HEK293 (cell line): ENCODE measurements around the gene SARS2.

Experiments
- EGR2 ChIP-seq: fragments of 450-650 bp; formaldehyde crosslinking; IDR thresholded peaks from 2 replicates; pipeline ENCODE4 v1.5.1; 2016; ENCODE audit warnings: low read depth, missing biosample characterization, missing genetic modification characterization
- GLIS1 ChIP-seq: fragments of 450-650 bp; formaldehyde crosslinking; IDR thresholded peaks from 2 replicates; pipeline ENCODE4 v1.5.1; 2016; ENCODE audit warnings: missing biosample characterization, missing genetic modification characterization
- HOXC10 ChIP-seq: sonication (generic); formaldehyde crosslinking; IDR thresholded peaks from 2 replicates; pipeline ENCODE4 v1.8.1; 2023; ENCODE audit warnings: mild to moderate bottlenecking, missing genetic modification reagents
- INSM2 ChIP-seq: fragments of 450-650 bp; formaldehyde crosslinking; IDR thresholded peaks from 2 replicates; pipeline ENCODE4 v1.5.1; 2016; ENCODE audit warnings: missing biosample characterization, missing genetic modification characterization
- KLF16 ChIP-seq: fragments of 450-650 bp; formaldehyde crosslinking; IDR thresholded peaks from 2 replicates; pipeline ENCODE4 v1.5.1; 2017; ENCODE audit warnings: missing biosample characterization, missing genetic modification characterization
- PBX3 ChIP-seq: sonication (generic); formaldehyde crosslinking; IDR thresholded peaks from 2 replicates; pipeline ENCODE4 v1.8.1; 2022; ENCODE audit warnings: mild to moderate bottlenecking, moderate library complexity, missing genetic modification reagents
- REPIN1 ChIP-seq: fragments of 450-650 bp; formaldehyde crosslinking; IDR thresholded peaks from 2 replicates; pipeline ENCODE4 v1.5.1; 2017; ENCODE audit warnings: missing biosample characterization, missing genetic modification characterization, low read depth
- SP3 ChIP-seq: fragments of 450-650 bp; formaldehyde crosslinking; IDR thresholded peaks from 2 replicates; pipeline ENCODE4 v1.5.1; 2016; ENCODE audit warnings: missing biosample characterization, missing genetic modification characterization
- ZBTB10 ChIP-seq: fragments of 450-650 bp; formaldehyde crosslinking; IDR thresholded peaks from 2 replicates; pipeline ENCODE4 v1.5.1; 2016; ENCODE audit warnings: missing biosample characterization, missing genetic modification characterization
- ZBTB21 ChIP-seq: fragments of 450-650 bp; formaldehyde crosslinking; IDR thresholded peaks from 2 replicates; pipeline ENCODE4 v1.5.1; 2017; ENCODE audit warnings: missing biosample characterization, missing genetic modification characterization
- ZBTB48 ChIP-seq: fragments of 450-650 bp; formaldehyde crosslinking; IDR thresholded peaks from 2 replicates; pipeline ENCODE4 v1.5.1; 2016; ENCODE audit warnings: missing biosample characterization, missing genetic modification characterization
- ZNF2 ChIP-seq: fragments of 450-650 bp; formaldehyde crosslinking; IDR thresholded peaks from 2 replicates; pipeline ENCODE4 v1.5.1; 2016; ENCODE audit warnings: missing biosample characterization, missing genetic modification characterization
- ZNF335 ChIP-seq: fragments of 450-650 bp; formaldehyde crosslinking; conservative IDR thresholded peaks from 2 replicates; pipeline ENCODE4 v1.5.1; 2016; ENCODE audit warnings: missing biosample characterization, missing genetic modification characterization
- ZNF37A ChIP-seq: fragments of 450-650 bp; IDR thresholded peaks from 2 replicates; pipeline ENCODE4 v1.5.1; 2018; ENCODE audit warnings: missing biosample characterization, missing genetic modification characterization
- ZNF391 ChIP-seq: fragments of 450-650 bp; formaldehyde crosslinking; IDR thresholded peaks from 2 replicates; pipeline ENCODE4 v1.5.1; 2016; ENCODE audit warnings: low read depth, missing biosample characterization, missing genetic modification characterization, borderline replicate concordance
- ZNF518A ChIP-seq: fragments of 450-650 bp; formaldehyde crosslinking; conservative IDR thresholded peaks from 2 replicates; pipeline ENCODE4 v1.5.1; 2016; ENCODE audit warnings: low read depth, missing biosample characterization, missing genetic modification characterization
- ZNF530 ChIP-seq: fragments of 450-650 bp; formaldehyde crosslinking; IDR thresholded peaks from 2 replicates; pipeline ENCODE4 v1.5.1; 2016; ENCODE audit warnings: low read depth, missing biosample characterization, missing genetic modification characterization
- ZNF544 ChIP-seq: fragments of 450-650 bp; formaldehyde crosslinking; IDR thresholded peaks from 2 replicates; pipeline ENCODE4 v1.5.0; 2017; ENCODE audit warnings: missing biosample characterization, missing genetic modification characterization
- ZNF548 ChIP-seq: fragments of 450-650 bp; formaldehyde crosslinking; IDR thresholded peaks from 2 replicates; pipeline ENCODE4 v1.5.1; 2016; ENCODE audit warnings: missing biosample characterization, missing genetic modification characterization
- ZNF560 ChIP-seq: fragments of 450-650 bp; formaldehyde crosslinking; IDR thresholded peaks from 2 replicates; pipeline ENCODE4 v1.5.1; 2017; ENCODE audit warnings: missing biosample characterization, missing genetic modification characterization, borderline replicate concordance
- ZNF580 ChIP-seq: fragments of 450-650 bp; formaldehyde crosslinking; IDR thresholded peaks from 2 replicates; pipeline ENCODE4 v1.5.1; 2016; ENCODE audit warnings: missing biosample characterization, missing genetic modification characterization
- ZNF785 ChIP-seq: fragments of 450-650 bp; formaldehyde crosslinking; IDR thresholded peaks from 2 replicates; pipeline ENCODE4 v1.5.1; 2016; ENCODE audit warnings: missing biosample characterization, missing genetic modification characterization
- ZXDB ChIP-seq: fragments of 450-650 bp; formaldehyde crosslinking; IDR thresholded peaks from 2 replicates; pipeline ENCODE4 v1.5.1; 2016; ENCODE audit warnings: missing biosample characterization, missing genetic modification characterization
- TF ChIP-seq, protein P1 (sequence below): fragments of 450-650 bp; formaldehyde crosslinking; IDR thresholded peaks from 2 replicates; pipeline ENCODE4 v1.5.1; 2016; ENCODE audit warnings: missing biosample characterization, missing genetic modification characterization, borderline replicate concordance

The SARS2 gene

GRCh38 chr19:38930776-38931520 is 385 bp upstream of the SARS2 start, which contains the start of gene MRPS12 (continued):
- TF ChIP-seq ZBTB10 (peak; percentile 67; the same call in 1 of the 2 replicates), INSM2 (tag by site-specific recombination) (peak; percentile 42; the same call in 1 of the 2 replicates), ZBTB48 (tag by site-specific recombination) (peak; percentile 87), ZNF785 (tag by site-specific recombination) (no peak; the same call in 1 of the 2 replicates), GLIS1 (no peak), HOXC10 (CRISPR knock-in tag) (no peak), ZNF335 (peak; percentile 92), KLF16 (peak; percentile 65; the same call in 1 of the 2 replicates), ZNF37A (tag by site-specific recombination) (no peak), ZXDB (tag by site-specific recombination) (no peak; the same call in 1 of the 2 replicates), EGR2 (tag by site-specific recombination) (no peak), ZNF560 (no peak), REPIN1 (tag by site-specific recombination) (no peak; the same call in 1 of the 2 replicates), ZNF2 (tag by site-specific recombination) (peak; percentile 12; the same call in 1 of the 2 replicates), ZNF391 (tag by site-specific recombination) (peak; percentile 69; the same call in 1 of the 2 replicates), SP3 (tag by site-specific recombination) (peak; percentile 71), PBX3 (CRISPR knock-in tag) (no peak), ZNF580 (peak; percentile 9; the same call in 1 of the 2 replicates), ZNF518A (no peak; the same call in 1 of the 2 replicates), ZNF530 (tag by site-specific recombination) (no peak), ZNF544 (tag by site-specific recombination) (no peak), ZBTB21 (tag by site-specific recombination) (no peak; the same call in none of the 2 replicates), ZNF548 (tag by site-specific recombination) (no peak)
- TF ChIP-seq, protein P1, sequence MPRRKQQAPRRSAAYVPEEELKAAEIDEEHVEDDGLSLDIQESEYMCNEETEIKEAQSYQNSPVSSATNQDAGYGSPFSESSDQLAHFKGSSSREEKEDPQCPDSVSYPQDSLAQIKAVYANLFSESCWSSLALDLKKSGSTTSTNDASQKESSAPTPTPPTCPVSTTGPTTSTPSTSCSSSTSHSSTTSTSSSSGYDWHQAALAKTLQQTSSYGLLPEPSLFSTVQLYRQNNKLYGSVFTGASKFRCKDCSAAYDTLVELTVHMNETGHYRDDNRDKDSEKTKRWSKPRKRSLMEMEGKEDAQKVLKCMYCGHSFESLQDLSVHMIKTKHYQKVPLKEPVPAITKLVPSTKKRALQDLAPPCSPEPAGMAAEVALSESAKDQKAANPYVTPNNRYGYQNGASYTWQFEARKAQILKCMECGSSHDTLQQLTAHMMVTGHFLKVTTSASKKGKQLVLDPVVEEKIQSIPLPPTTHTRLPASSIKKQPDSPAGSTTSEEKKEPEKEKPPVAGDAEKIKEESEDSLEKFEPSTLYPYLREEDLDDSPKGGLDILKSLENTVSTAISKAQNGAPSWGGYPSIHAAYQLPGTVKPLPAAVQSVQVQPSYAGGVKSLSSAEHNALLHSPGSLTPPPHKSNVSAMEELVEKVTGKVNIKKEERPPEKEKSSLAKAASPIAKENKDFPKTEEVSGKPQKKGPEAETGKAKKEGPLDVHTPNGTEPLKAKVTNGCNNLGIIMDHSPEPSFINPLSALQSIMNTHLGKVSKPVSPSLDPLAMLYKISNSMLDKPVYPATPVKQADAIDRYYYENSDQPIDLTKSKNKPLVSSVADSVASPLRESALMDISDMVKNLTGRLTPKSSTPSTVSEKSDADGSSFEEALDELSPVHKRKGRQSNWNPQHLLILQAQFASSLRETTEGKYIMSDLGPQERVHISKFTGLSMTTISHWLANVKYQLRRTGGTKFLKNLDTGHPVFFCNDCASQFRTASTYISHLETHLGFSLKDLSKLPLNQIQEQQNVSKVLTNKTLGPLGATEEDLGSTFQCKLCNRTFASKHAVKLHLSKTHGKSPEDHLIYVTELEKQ (tag by site-specific recombination) = no peak
